ENCODE data around the gene COG7. TPM values are rescaled to one million over a fixed set of nuclear protein-coding genes. Genes with fewer than 3 reads are reported as not detected.

Gene COG7
- total RNA-seq, 1 experiment from 2014 or later, result 22.1 TPM

DNA sequence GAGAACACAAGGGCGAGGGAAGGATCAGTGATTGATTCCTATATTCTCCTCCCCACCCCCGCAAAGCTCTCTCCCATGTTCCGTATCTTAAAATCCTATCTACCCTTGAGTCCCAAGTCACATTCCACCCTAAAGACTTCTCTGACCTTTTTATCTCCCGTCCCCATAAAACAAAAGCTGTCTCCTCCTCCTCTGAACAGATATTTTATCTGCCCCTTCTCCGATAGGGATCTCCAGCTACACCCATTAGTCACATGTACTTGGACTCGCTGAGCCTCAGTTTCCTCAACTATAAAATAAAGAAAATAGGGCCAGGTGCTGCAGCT lies 44.5 kb upstream of the COG7 start:
- POLR2A ChIA-PET, result no interaction called here

DNA sequence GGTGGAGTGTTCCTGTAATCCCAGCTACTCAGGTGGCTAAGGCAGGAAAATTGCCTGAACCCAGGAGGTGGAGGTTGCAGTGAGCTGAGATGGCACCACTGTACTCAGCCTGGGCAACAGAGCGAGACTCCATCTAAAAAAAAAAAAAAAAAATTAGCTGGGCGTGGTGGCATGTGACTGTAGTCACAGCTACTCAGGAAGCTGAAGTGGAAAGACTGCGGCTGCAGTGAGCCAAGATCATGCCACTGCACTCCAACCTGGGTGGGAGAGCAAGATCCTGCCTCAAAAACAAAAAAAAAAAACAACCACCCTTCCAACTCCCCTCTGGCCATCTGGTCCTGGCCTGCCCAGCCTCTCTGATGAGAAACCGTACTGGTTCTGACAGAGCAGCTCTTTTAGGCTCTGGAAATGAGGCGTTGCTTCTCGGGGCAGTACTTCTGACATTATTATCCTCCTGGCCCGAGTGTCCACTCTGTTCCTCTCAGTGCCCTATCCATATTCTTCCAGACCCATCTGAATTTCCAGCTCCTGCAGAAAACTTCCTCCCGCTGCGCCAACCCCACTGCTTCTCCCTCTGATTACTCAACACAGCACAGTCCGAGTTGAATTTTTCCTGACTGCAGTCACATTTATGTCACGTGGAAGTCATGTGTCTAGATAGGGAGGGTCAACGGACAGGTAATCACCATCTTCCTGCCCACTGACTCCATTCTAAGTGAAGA lies 44.0 kb upstream of the COG7 start:
- ATAC-seq, result no peak
- no TSS peak for BruUV-seq (replicated peaks)
- no peaks in the 10 kb centered on the region for H3K27me3 ChIP-seq (ENCODE audit: insufficient read depth, low read length)
- ChIA-PET POLR2A (no interaction called here), RAD21 (ENCODE audit: low non-redundant PET in 1 of 2, low total read pairs in 2 of 2, uncharacterized antibody in 2 of 2, unreplicated experiment in 2 of 2) (no interaction called here), CTCF (no interaction called here)
- no peak overlapping the region for H3K4me3 ChIP-seq (replicated peaks in 1 of 2; ENCODE audit: low read depth in 1 of 2, low read length in 2 of 2)
- no peak for DNase-seq (ENCODE audit: low read depth, low spot score)
- no peak overlapping the region for H3K4me2 ChIP-seq (ENCODE audit: low read length)
- H2AFZ ChIP-seq (ENCODE audit: low read depth, low read length, poor library complexity, severe bottlenecking), result no peak overlapping the region
- no peak overlapping the region for H3K27ac ChIP-seq (ENCODE audit: low read depth, low read length)
- peaks cover 0 to 30% of the 10 kb centered on the region in 2 experiments; a peak in 2 of 4 replicates for H3K4me1 ChIP-seq (ENCODE audit: control insufficient read depth in 1 of 2, insufficient read depth in 2 of 2, low read length in 2 of 2)
- intact Hi-C loops (cut with micrococcal nuclease), result no loop called here
- H3K9me2 ChIP-seq (ENCODE audit: insufficient read depth), result no peaks in the 10 kb centered on the region
- no peak overlapping the region for H3K9ac ChIP-seq (ENCODE audit: low read length)
- H3K79me2 ChIP-seq (ENCODE audit: insufficient read depth, low read length), result peaks cover 70% of the 10 kb centered on the region
- no peak for TF ChIP-seq SIN3A (IDR thresholded peaks at IDR 0.05; ENCODE audit: low read depth)
- H3K36me3 ChIP-seq (ENCODE audit: control insufficient read depth in 1 of 2, insufficient read depth in 2 of 2, low read length in 2 of 2), result peaks cover 16 to 21% of the 10 kb centered on the region in 2 experiments; a peak in 3 of 4 replicates
- no peaks in the 10 kb centered on the region for H3K9me3 ChIP-seq (ENCODE audit: control insufficient read depth in 1 of 2, insufficient read depth in 1 of 2, low read depth in 1 of 2, low read length in 2 of 2)
- peaks cover 12% of the 10 kb centered on the region for H4K20me1 ChIP-seq (ENCODE audit: insufficient read depth)

More for the DNA sequence above, 44.5 kb upstream of the COG7 start:
- intact Hi-C loops (cut with micrococcal nuclease), result no loop called here
- Histone ChIP-seq H2AFZ (ENCODE audit: low read depth, low read length, poor library complexity, severe bottlenecking) (no peak overlapping the region), H3K9me2 (ENCODE audit: insufficient read depth) (no peaks in the 10 kb centered on the region), H3K9me3 (ENCODE audit: control insufficient read depth in 1 of 2, insufficient read depth in 1 of 2, low read depth in 1 of 2, low read length in 2 of 2) (no peaks in the 10 kb centered on the region), H3K27ac (ENCODE audit: low read depth, low read length) (no peak overlapping the region), H3K9ac (ENCODE audit: low read length) (no peak overlapping the region), H3K27me3 (ENCODE audit: insufficient read depth, low read length) (no peaks in the 10 kb centered on the region), H3K4me1 (ENCODE audit: control insufficient read depth in 1 of 2, insufficient read depth in 2 of 2, low read length in 2 of 2) (peaks cover 0 to 25% of the 10 kb centered on the region in 2 experiments; a peak in 2 of 4 replicates), H3K79me2 (ENCODE audit: insufficient read depth, low read length) (peaks cover 76% of the 10 kb centered on the region), H3K4me2 (ENCODE audit: low read length) (no peak overlapping the region), H3K36me3 (ENCODE audit: control insufficient read depth in 1 of 2, insufficient read depth in 2 of 2, low read length in 2 of 2) (peaks cover 17 to 19% of the 10 kb centered on the region in 2 experiments; a peak in 3 of 4 replicates), H3K4me3 (replicated peaks in 1 of 2; ENCODE audit: low read depth in 1 of 2, low read length in 2 of 2) (no peak overlapping the region), H4K20me1 (ENCODE audit: insufficient read depth) (peaks cover 16% of the 10 kb centered on the region)
- no peak for TF ChIP-seq EZH2phosphoT487 (IDR thresholded peaks at IDR 0.05; ENCODE audit: borderline replicate concordance)
- ChIA-PET RAD21 (ENCODE audit: low non-redundant PET in 1 of 2, low total read pairs in 2 of 2, uncharacterized antibody in 2 of 2, unreplicated experiment in 2 of 2) (no interaction called here), CTCF (no interaction called here)
- no TSS peak for BruUV-seq (replicated peaks)
- DNase-seq (ENCODE audit: low read depth, low spot score) (no peak), ATAC-seq (no peak)

Data from HCT116 (cell line).